ENCODE data around the gene POLDIP3. TPM values are rescaled to one million over a fixed set of nuclear protein-coding genes. Genes with fewer than 3 reads are reported as not detected.
"Not testable (repeated sequence)": the region's sequence is repeated elsewhere in the genome, so short reads cannot be mapped to it uniquely, and the experiment has no call there.

Gene POLDIP3
- polyA plus RNA-seq, 1 donor: 53.9 TPM

- DNase-seq: no peak
Measured at GRCh38 chr22:42585096-42585495, 29.6 kb downstream of the POLDIP3 start.

- no peak for DNase-seq
Measured at GRCh38 chr22:42584364-42584940, 30.2 kb downstream of the POLDIP3 start.

- no peak for DNase-seq
Measured at GRCh38 chr22:42582987-42583386, 31.7 kb downstream of the POLDIP3 start.

GRCh38 chr22:42581762-42582716 is 32.6 kb downstream of the POLDIP3 start:
- DNase-seq: peak; percentile 85

GRCh38 chr22:42581194-42581761 is 33.4 kb downstream of the POLDIP3 start:
- DNase-seq: not testable (repeated sequence)

GRCh38 chr22:42580040-42580439 is 34.6 kb downstream of the POLDIP3 start:
- DNase-seq: not testable (repeated sequence)

- DNase-seq: no peak
Measured at GRCh38 chr22:42577623-42578240, 37.0 kb downstream of the POLDIP3 start.

- DNase-seq: not testable (repeated sequence)
Measured at GRCh38 chr22:42577141-42577540, 37.5 kb downstream of the POLDIP3 start.

- DNase-seq: not testable (repeated sequence)
Measured at GRCh38 chr22:42575996-42576574, 38.6 kb downstream of the POLDIP3 start.

- not testable (repeated sequence) for DNase-seq
Measured at GRCh38 chr22:42574468-42574867, 40.2 kb downstream of the POLDIP3 start.

GRCh38 chr22:42574046-42574445 is 40.6 kb downstream of the POLDIP3 start:
- DNase-seq: not testable (repeated sequence)

GRCh38 chr22:42571068-42571467 is 43.6 kb downstream of the POLDIP3 start:
- DNase-seq: not testable (repeated sequence)

- not testable (repeated sequence) for DNase-seq
Measured at GRCh38 chr22:42570580-42570979, 44.1 kb downstream of the POLDIP3 start.

GRCh38 chr22:42567950-42568349 is 46.7 kb downstream of the POLDIP3 start:
- DNase-seq: not testable (repeated sequence)

GRCh38 chr22:42565956-42566355 is 48.7 kb downstream of the POLDIP3 start:
- DNase-seq: no peak

GRCh38 chr22:42564699-42565098 is 50.0 kb downstream of the POLDIP3 start:
- DNase-seq: no peak

- DNase-seq: not testable (repeated sequence)
Measured at GRCh38 chr22:42563943-42564342, 50.7 kb downstream of the POLDIP3 start.

GRCh38 chr22:42562684-42563083 is 52.0 kb downstream of the POLDIP3 start:
- no peak for DNase-seq

GRCh38 chr22:42562279-42562678 is 52.4 kb downstream of the POLDIP3 start:
- no peak for DNase-seq

- no peak for DNase-seq
Measured at GRCh38 chr22:42561856-42562255, 52.8 kb downstream of the POLDIP3 start.

- no peak for DNase-seq
Measured at GRCh38 chr22:42560781-42561180, 53.9 kb downstream of the POLDIP3 start.

GRCh38 chr22:42560381-42560780 is 54.3 kb downstream of the POLDIP3 start:
- no peak for DNase-seq

Data from hindlimb muscle (tissue), 1 donor.